ENCODE results near the gene TPM1. TPM values are rescaled to one million over a fixed set of nuclear protein-coding genes. Genes with fewer than 3 reads are reported as not detected.

Gene TPM1
- total RNA-seq, 4 donors from 2014 or later, result 85.4 to 182 (median 127) TPM

- H3K4me3 ChIP-seq, result no peak overlapping the region
- H3K27ac ChIP-seq, result no peak overlapping the region
- TF ChIP-seq EP300 (IDR thresholded peaks at IDR 0.05), result no peak
- no peak for TF ChIP-seq CTCF (IDR thresholded peaks at IDR 0.05)
- no peak for TF ChIP-seq POLR2AphosphoS5 (IDR thresholded peaks at IDR 0.05)
- no peak for TF ChIP-seq POLR2A (IDR thresholded peaks at IDR 0.05)
- H3K4me1 ChIP-seq, result no peaks in the 10 kb centered on the region
- no peaks in the 10 kb centered on the region for H3K9me3 ChIP-seq
- H3K27me3 ChIP-seq, result no peaks in the 10 kb centered on the region
- 91% methylated on average over 3 of the region's 3 CpGs for WGBS
- no peaks in the 10 kb centered on the region for H3K36me3 ChIP-seq
- DNase-seq (ENCODE audit: low spot score in 2 of 2), result no peak
Observed at GRCh38 chr15:63110428-63111026, 68.0 kb downstream of the TPM1 start.

DNA sequence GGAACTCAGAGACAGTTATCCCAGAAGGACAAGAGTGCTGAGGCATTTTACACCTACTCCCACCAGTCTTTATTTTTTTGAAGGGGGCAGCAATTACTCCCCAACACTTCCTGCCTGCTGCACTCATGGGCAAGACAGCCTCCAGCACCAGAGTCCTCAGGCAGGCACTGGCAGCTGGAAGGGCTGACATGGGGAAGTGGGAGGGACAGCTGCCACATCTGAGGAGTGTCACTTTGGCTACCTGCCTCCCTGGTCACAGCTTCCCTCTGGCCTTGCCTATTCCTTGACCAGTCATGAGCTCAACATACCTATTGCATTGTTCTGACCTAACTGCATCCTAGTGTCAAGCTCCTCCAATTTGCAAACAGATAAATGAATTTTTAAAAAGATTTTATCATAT is 68.9 kb downstream of the TPM1 start:
- no peaks in the 10 kb centered on the region for H3K36me3 ChIP-seq
- H3K27ac ChIP-seq, result no peak overlapping the region
- no peaks in the 10 kb centered on the region for H3K4me1 ChIP-seq
- no peak for TF ChIP-seq EP300 (IDR thresholded peaks at IDR 0.05)
- TF ChIP-seq POLR2AphosphoS5 (IDR thresholded peaks at IDR 0.05), result no peak
- no peak for TF ChIP-seq POLR2A (IDR thresholded peaks at IDR 0.05)
- H3K9me3 ChIP-seq, result no peaks in the 10 kb centered on the region
- no peak overlapping the region for H3K4me3 ChIP-seq
- no peak for DNase-seq (ENCODE audit: low spot score in 2 of 2)
- H3K27me3 ChIP-seq, result no peaks in the 10 kb centered on the region

DNA sequence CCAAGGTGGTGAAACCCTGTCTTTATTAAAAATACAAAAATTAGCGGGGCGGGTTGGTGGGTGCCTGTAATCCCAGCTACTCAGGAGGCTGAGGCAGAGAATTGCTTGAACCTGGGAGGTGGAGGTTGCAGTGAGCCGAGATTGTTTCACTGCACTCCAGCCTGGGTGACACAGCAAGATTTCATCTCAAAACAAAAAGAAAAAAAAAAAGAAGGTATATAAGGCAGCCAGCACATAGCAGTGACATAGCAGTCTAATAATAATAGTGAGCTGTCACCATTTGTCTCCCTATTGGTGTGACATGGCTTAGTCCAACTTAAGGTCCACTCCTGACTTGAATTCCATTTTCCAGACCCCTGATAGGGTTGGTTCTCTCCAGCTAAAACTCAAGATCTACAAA is 70.3 kb downstream of the TPM1 start:
- H3K27me3 ChIP-seq, result no peaks in the 10 kb centered on the region
- no peak for DNase-seq (ENCODE audit: low spot score in 2 of 2)
- no peak overlapping the region for H3K27ac ChIP-seq
- no peaks in the 10 kb centered on the region for H3K9me3 ChIP-seq
- H3K36me3 ChIP-seq, result no peaks in the 10 kb centered on the region
- H3K4me1 ChIP-seq, result no peaks in the 10 kb centered on the region
- no peak overlapping the region for H3K4me3 ChIP-seq
- WGBS, result 90% methylated on average over 3 of the region's 3 CpGs
- TF ChIP-seq CTCF (IDR thresholded peaks at IDR 0.05), result no peak
- TF ChIP-seq EP300 (IDR thresholded peaks at IDR 0.05), result no peak
- TF ChIP-seq POLR2A (IDR thresholded peaks at IDR 0.05), result no peak
- TF ChIP-seq POLR2AphosphoS5 (IDR thresholded peaks at IDR 0.05), result no peak

DNA sequence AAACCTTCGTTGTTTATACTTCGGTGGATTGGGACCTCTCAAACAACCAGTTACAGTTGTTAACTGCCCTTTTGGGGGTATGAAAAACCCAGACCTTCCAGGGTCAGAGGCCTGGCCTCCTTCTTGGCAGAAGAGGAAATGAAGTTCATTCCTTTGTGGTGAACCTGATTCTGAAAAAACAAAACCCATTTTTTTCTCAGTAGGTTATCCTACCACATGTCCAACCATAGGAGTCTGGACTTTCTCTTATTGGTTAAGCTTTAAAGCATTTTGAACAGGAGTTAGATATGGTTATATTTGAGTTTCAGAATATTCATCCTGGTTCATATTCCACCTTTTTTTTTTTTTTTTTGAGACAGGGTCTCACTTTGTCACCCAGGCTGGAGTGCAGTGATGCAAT is 71.9 kb downstream of the TPM1 start:
- H3K9me3 ChIP-seq, result no peaks in the 10 kb centered on the region
- no peak overlapping the region for H3K27ac ChIP-seq
- H3K4me1 ChIP-seq, result no peaks in the 10 kb centered on the region
- WGBS, result 55% methylated on average over 2 of the region's 2 CpGs
- TF ChIP-seq POLR2A (IDR thresholded peaks at IDR 0.05) (no peak), POLR2AphosphoS5 (IDR thresholded peaks at IDR 0.05) (no peak), EP300 (IDR thresholded peaks at IDR 0.05) (no peak), CTCF (IDR thresholded peaks at IDR 0.05) (no peak)
- no peaks in the 10 kb centered on the region for H3K27me3 ChIP-seq
- DNase-seq (ENCODE audit: low spot score in 2 of 2), result no peak
- no peaks in the 10 kb centered on the region for H3K36me3 ChIP-seq
- H3K4me3 ChIP-seq, result no peak overlapping the region

Other genes with a start within 250 kb of the TPM1 start
- gene LACTB, start 79.1 kb downstream of the TPM1 start, total RNA-seq, result 10 to 100 TPM; 11.3 to 15.9 (median 12.6) TPM
- 10 to 100 TPM; 47.8 to 94.9 (median 51.5) TPM for gene RPS27L, start 114.7 kb downstream of the TPM1 start, total RNA-seq
- gene RAB8B, start 146.9 kb downstream of the TPM1 start, total RNA-seq, result 10 to 100 TPM; 11.0 to 12.9 (median 12.5) TPM
- gene APH1B, start 234.9 kb downstream of the TPM1 start, total RNA-seq, result 10 to 100 TPM in 1 of 4 donors, 1 to 10 TPM in 3; 4.5 to 12.1 (median 7.1) TPM

Measured in suprapubic skin (tissue), 4 donors.